HUES64 (cell line): Measurements from ENCODE around the gene MACROD2.

Experiments
- H3K27ac ChIP-seq: 2 replicates; pipeline ENCODE4 v1.7.0; 2013; ENCODE audit warnings: low read depth, low read length, inconsistent platforms
- H3K27me3 ChIP-seq: 2 replicates; pipeline ENCODE4 v1.6.1; 2013; ENCODE audit warnings: mild to moderate bottlenecking, low read length; ENCODE audit not compliant: insufficient read depth
- H3K36me3 ChIP-seq: 2 replicates; pipeline ENCODE4 v1.6.1; 2013; ENCODE audit warnings: mild to moderate bottlenecking, low read length; ENCODE audit not compliant: insufficient read depth
- H3K4me1 ChIP-seq: 2 replicates; pipeline ENCODE4 v1.6.1; 2013; ENCODE audit warnings: mild to moderate bottlenecking, low read length, moderate library complexity; ENCODE audit not compliant: insufficient read depth
- H3K4me3 ChIP-seq: 2 replicates; pipeline ENCODE4 v1.5.1; 2013; ENCODE audit warnings: mild to moderate bottlenecking, low read length, moderate library complexity
- H3K9ac ChIP-seq: 2 replicates; pipeline ENCODE4 v1.6.1; 2013; ENCODE audit warnings: mild to moderate bottlenecking, low read depth, low read length
- H3K9me3 ChIP-seq: 2 replicates; pipeline ENCODE4 v1.6.1; 2013; ENCODE audit warnings: low read depth, low read length; ENCODE audit not compliant: insufficient read depth
- WGBS: fragments of 150-250, 120-280 bp; methylation state at CpG from one replicate; pipeline ENCODE4 v1.1.7; 2013; ENCODE audit warnings: missing lambda C conversion rate; 5-methylcytosine and 5-hydroxymethylcytosine counted together

MACROD2 gene

DNA sequence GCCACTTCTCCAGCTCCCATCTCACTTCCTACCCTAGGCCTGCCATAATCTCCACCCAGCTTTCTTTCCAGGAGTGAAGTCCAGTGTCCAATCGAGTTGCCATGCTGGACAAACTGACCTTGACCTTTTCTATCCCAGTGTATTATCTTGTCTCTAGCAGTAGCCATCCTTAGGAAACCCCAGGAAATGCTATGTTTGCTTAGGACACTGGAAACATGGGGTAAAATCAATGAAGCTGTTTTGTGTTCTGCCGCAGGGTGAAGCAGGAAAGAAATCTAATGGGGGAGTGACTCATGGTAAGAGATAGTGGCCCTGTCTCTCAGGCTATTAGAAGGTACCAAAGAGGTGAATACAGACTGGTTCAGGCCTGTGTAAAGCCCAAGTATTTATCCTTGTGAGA, 1452.2 kb downstream of the MACROD2 start:
- Histone ChIP-seq H3K27me3 (no peaks in the 10 kb centered on the region), H3K36me3 (no peaks in the 10 kb centered on the region), H3K27ac (no peak overlapping the region), H3K9me3 (no peaks in the 10 kb centered on the region), H3K9ac (no peak overlapping the region), H3K4me3 (no peak overlapping the region), H3K4me1 (no peaks in the 10 kb centered on the region)
- 90% methylated on average over 2 of the region's 2 CpGs for WGBS

DNA sequence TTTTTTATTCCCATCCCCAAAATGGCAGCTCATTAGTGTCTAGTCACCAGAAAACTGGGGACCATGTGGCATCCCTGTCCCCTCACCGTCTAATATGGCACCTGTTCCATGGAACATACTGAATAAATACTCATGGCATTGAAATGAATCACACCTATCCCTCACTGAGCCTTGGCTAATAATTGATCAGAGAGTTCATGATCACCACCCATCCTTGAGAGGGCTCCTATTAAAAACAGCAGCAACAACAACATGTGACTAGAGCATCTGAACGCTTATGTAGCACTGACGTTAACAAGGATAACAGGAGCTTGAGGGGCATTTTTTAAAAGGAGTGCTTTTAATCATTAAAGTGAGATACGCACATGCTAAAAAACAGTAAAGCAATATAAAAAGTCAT, 1453.7 kb downstream of the MACROD2 start:
- Histone ChIP-seq H3K9me3 (no peaks in the 10 kb centered on the region), H3K9ac (no peak overlapping the region), H3K27ac (no peak overlapping the region), H3K4me3 (no peak overlapping the region), H3K4me1 (no peaks in the 10 kb centered on the region), H3K27me3 (no peaks in the 10 kb centered on the region), H3K36me3 (no peaks in the 10 kb centered on the region)
- WGBS = 98% methylated on average over 4 of the region's 4 CpGs

DNA sequence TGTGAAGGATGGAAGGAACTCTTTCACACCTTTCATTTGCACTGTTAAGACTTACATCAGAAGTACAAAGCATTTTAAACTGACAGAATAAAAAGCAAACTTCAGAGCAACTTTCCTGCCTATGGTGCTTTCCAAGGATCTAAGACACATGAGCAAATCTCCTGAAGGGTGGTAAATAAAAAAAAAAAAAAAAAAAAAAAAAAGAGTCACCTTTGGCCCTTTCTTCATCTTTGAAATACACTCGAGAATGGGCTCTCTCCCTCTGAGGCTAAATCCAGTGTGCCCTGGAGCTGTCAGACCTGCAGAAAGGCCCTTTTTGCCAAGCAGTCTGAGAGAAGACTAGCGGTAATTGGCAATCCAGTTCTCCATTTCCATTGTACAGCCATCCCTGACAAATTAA, 1455.9 kb downstream of the MACROD2 start:
- Histone ChIP-seq H3K9ac (no peak overlapping the region), H3K27ac (no peak overlapping the region), H3K4me1 (no peaks in the 10 kb centered on the region), H3K9me3 (no peaks in the 10 kb centered on the region), H3K27me3 (no peaks in the 10 kb centered on the region), H3K36me3 (no peaks in the 10 kb centered on the region), H3K4me3 (no peak overlapping the region)
- WGBS = 74% methylated on average over 2 of the region's 2 CpGs

DNA sequence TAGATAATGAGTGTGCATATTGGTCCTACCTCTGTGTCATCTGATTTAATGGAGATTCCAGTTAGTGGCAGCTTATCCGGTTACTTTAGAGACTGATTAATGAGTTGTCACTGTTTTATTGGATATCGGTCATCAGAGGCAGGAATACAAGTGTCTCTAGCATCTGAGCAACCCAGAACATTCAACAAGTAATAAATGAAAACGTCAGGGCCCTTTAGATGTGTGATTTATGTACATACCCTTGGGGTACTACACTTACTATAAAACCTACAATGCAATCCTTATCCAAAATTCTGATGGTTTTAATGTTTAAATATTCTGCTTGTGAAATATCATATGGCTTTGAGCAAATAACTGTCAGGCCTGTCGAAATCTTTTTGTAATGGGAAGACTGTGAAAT, 1460.0 kb downstream of the MACROD2 start:
- Histone ChIP-seq H3K4me1 (no peaks in the 10 kb centered on the region), H3K9ac (no peak overlapping the region), H3K27me3 (no peaks in the 10 kb centered on the region), H3K27ac (no peak overlapping the region), H3K36me3 (no peaks in the 10 kb centered on the region), H3K4me3 (no peak overlapping the region), H3K9me3 (no peaks in the 10 kb centered on the region)
- WGBS = 84% methylated on average over 3 of the region's 4 CpGs

DNA sequence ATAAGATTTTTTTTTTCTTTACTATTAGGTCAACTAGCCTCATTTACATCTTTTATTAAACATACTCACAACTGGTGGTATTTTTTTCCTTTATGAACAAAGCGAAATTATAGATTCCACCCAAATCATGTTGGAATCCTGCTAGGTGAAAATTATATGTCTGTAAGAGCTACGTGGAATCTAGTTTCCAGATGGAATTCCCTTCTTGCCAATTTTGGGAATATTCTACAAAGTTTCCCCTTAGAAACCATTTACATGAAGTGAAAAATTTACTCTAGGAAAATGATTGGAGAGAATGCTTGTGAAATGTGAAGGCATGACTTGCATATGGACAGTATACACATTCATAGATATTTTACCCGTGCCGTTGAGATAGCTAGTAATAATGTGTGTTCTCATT, 1466.6 kb downstream of the MACROD2 start:
- 100% methylated on average over 2 of the region's 4 CpGs for WGBS
- Histone ChIP-seq H3K9me3 (no peaks in the 10 kb centered on the region), H3K27me3 (no peaks in the 10 kb centered on the region), H3K4me1 (no peaks in the 10 kb centered on the region), H3K4me3 (no peak overlapping the region), H3K9ac (no peak overlapping the region), H3K27ac (no peak overlapping the region), H3K36me3 (no peaks in the 10 kb centered on the region)

DNA sequence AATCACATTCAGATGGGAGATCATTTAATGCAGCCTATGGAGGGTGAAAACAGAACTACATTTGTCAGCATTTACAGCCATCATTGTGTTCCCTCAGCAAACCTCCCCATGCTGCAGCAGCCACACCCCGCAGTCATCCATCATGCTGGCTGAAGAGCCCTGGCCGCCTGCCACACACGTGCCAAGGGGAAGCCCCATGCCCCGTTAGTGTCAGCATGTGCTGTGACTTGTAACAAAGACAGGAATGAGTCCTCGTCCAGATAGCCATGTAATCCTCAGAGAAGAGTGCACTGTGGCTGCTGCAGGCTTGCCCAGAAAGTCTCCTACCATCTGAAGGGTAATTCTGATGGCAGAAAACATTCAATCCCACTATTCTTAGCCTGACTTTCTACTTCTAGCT, 1480.2 kb downstream of the MACROD2 start:
- H3K9me3 ChIP-seq = no peaks in the 10 kb centered on the region
- H3K27ac ChIP-seq = no peak overlapping the region
- WGBS = 82% methylated on average over 5 of the region's 5 CpGs
- no peak overlapping the region for H3K4me3 ChIP-seq
- H3K27me3 ChIP-seq = no peaks in the 10 kb centered on the region
- H3K36me3 ChIP-seq = no peaks in the 10 kb centered on the region
- no peaks in the 10 kb centered on the region for H3K4me1 ChIP-seq
- H3K9ac ChIP-seq = no peak overlapping the region

DNA sequence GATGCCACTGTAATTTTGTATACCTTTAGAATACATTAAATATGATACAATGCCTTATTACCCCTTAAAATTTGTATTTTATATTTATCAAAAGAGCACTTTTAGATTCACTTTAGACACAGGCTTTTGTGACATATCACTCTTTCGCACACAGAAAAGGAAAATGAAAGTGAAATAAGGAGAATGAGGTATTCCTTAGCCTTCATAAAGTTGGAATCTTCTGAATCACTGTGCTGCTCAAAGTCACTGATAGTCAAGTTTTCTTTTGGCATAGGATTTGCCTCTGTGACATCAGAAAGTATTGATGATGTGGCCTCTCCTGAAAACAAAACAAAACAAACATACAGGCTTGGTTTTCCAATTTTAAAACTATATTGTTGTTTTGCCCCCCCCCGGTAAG, 1480.9 kb downstream of the MACROD2 start:
- H3K36me3 ChIP-seq = no peaks in the 10 kb centered on the region
- no peaks in the 10 kb centered on the region for H3K9me3 ChIP-seq
- H3K9ac ChIP-seq = no peak overlapping the region
- no peak overlapping the region for H3K4me3 ChIP-seq
- no peak overlapping the region for H3K27ac ChIP-seq
- WGBS = 100% methylated on average over 1 of the region's 2 CpGs
- no peaks in the 10 kb centered on the region for H3K4me1 ChIP-seq
- H3K27me3 ChIP-seq = no peaks in the 10 kb centered on the region

DNA sequence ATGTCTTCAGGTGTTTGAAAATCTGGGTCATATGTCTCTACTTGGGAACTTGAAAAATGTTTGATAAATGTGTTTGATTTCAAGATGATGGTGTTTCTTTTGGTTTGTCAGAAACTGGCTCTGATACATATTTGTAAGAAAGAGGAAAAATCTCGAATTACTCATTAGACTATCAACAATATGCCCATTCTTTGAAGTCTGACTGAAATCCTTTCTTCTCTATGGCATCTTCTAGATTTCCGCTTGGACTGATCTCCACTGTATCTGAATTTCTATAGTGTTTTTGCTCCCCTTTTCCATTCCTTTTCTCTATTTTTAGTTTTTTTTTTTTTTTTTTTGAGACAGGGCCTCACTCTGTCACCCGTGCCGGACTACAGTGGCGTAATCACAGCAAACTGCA, 1481.5 kb downstream of the MACROD2 start:
- 99% methylated on average over 5 of the region's 5 CpGs for WGBS
- no peaks in the 10 kb centered on the region for H3K36me3 ChIP-seq
- H3K4me1 ChIP-seq = no peaks in the 10 kb centered on the region
- H3K9ac ChIP-seq = no peak overlapping the region
- no peak overlapping the region for H3K4me3 ChIP-seq
- H3K27ac ChIP-seq = no peak overlapping the region
- H3K9me3 ChIP-seq = no peaks in the 10 kb centered on the region
- H3K27me3 ChIP-seq = no peaks in the 10 kb centered on the region

DNA sequence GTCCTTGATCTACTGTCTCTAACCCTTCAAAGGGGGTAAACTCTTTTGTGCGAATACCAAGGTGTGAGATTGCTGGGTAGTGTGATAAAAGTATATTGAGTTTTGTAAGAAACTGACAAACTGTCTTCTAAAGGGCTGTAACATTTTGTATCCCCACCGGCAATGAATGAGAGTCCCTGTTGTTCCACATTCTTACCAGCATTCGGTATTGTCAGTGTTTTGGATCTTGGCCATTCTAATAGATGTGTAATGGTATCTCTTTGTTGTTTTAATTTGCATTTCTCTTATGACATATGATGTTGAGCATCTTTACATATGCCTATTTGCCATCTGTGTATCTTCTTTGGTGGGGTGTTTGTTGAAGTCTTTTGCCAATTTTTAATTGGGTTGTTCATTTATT, 1487.2 kb downstream of the MACROD2 start:
- Histone ChIP-seq H3K9me3 (no peaks in the 10 kb centered on the region), H3K27ac (no peak overlapping the region), H3K4me1 (peaks cover 5% of the 10 kb centered on the region; the same call in 1 of the 2 replicates), H3K4me3 (no peak overlapping the region), H3K9ac (no peak overlapping the region), H3K36me3 (no peaks in the 10 kb centered on the region), H3K27me3 (no peaks in the 10 kb centered on the region)
- WGBS = 82% methylated on average over 3 of the region's 3 CpGs

DNA sequence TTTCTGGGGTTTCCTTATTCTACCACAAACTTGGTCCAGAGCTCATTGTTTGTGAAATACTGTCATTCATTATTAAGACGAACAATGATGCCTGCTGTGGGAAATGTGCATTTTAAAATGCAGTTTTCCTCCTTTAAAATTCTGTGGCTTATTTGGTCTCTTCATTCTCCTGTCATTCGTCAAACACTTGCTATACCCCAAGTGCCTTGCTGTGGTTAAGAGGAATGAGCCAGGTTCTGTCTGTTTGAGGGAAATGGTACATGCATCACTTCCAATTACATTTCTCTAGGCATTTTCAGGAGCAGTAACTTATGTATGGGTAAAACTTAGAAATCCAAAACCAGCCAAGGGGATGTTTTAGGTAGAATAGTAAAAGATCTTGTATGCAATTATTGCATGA, 1490.2 kb downstream of the MACROD2 start:
- no peaks in the 10 kb centered on the region for H3K27me3 ChIP-seq
- no peak overlapping the region for H3K27ac ChIP-seq
- H3K4me3 ChIP-seq = no peak overlapping the region
- WGBS = 50% methylated on average over 1 of the region's 2 CpGs
- no peaks in the 10 kb centered on the region for H3K9me3 ChIP-seq
- no peak overlapping the region for H3K9ac ChIP-seq
- peaks cover 5% of the 10 kb centered on the region; the same call in 1 of the 2 replicates for H3K4me1 ChIP-seq
- no peaks in the 10 kb centered on the region for H3K36me3 ChIP-seq

DNA sequence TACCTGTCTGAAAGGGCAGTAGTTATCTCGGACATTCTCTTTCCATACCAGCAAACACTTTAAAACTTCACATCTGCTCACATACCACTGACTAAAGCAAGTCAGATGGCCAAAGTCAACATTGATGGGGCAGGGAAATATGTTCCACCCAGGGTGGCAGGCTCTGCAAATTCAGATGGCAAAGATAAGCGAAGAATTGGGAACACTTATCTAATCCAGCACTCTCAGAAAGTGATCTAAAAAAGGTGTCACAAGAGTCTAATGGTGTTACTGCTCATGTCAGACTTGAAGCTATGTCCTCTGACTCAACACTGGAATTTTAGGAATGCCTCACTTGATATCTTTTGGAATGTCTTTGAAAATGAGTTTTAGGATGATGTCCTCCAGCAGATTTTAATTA, 1491.7 kb downstream of the MACROD2 start:
- H3K4me3 ChIP-seq = no peak overlapping the region
- no peaks in the 10 kb centered on the region for H3K9me3 ChIP-seq
- 95% methylated on average over 2 of the region's 2 CpGs for WGBS
- H3K4me1 ChIP-seq = peaks cover 5% of the 10 kb centered on the region; the same call in 1 of the 2 replicates
- H3K27me3 ChIP-seq = no peaks in the 10 kb centered on the region
- no peak overlapping the region for H3K27ac ChIP-seq
- no peak overlapping the region for H3K9ac ChIP-seq
- no peaks in the 10 kb centered on the region for H3K36me3 ChIP-seq

DNA sequence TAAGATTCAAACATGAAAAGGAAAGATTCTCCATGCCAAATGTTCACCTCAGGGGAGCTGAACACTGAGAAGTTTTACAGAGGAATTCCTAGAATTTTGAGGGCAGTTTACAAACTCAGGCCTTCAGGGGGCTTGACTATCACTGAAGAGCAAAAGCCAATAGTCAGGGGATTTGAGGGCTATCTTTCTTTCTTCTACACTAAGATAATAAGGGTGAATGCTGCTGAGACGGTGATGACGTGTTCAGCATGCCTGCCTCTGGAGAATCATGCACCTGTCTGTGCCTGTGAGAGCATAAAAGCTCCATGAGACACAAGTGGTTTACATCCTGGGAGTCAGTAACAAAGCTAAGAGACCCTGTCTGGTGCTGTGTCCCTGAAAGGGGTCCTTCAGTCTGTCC, 1492.4 kb downstream of the MACROD2 start:
- Histone ChIP-seq H3K9me3 (no peaks in the 10 kb centered on the region), H3K4me3 (no peak overlapping the region), H3K9ac (no peak overlapping the region), H3K27ac (no peak overlapping the region), H3K36me3 (no peaks in the 10 kb centered on the region), H3K4me1 (peaks cover 5% of the 10 kb centered on the region; the same call in 1 of the 2 replicates), H3K27me3 (no peaks in the 10 kb centered on the region)
- WGBS = 92% methylated on average over 2 of the region's 2 CpGs
